GM10266 (cell line): ENCODE measurements around the gene MED25.

Experiments used
- DNase-seq: peaks from one replicate; pipeline ENCODE4 v3.0.0; 2012; ENCODE audit errors: extremely low spot score
- CTCF ChIP-seq: IDR thresholded peaks from 2 replicates; pipeline ENCODE4 v1.5.1; 2012; ENCODE audit warnings: mild to moderate bottlenecking, low read depth; ENCODE audit not compliant: control insufficient read depth, insufficient read depth; ENCODE audit errors: missing control alignments

The MED25 gene

GRCh38 chr19:49843265-49843664 lies 25.2 kb downstream of the MED25 start:
- DNase-seq: no peak
- no peak for TF ChIP-seq CTCF

- no peak for DNase-seq
- TF ChIP-seq CTCF: no peak
Observed at GRCh38 chr19:49844138-49845095, 26.3 kb downstream of the MED25 start.

- DNase-seq: no peak
- TF ChIP-seq CTCF: no peak
Observed at GRCh38 chr19:49845414-49845813, 27.3 kb downstream of the MED25 start.

GRCh38 chr19:49846408-49846807 lies 28.3 kb downstream of the MED25 start:
- TF ChIP-seq CTCF: no peak

GRCh38 chr19:49847731-49848696 lies 29.9 kb downstream of the MED25 start:
- DNase-seq: no peak
- no peak for TF ChIP-seq CTCF

More at GRCh38 chr19:49846408-49846807, 28.3 kb downstream of the MED25 start:
- DNase-seq: no peak

DNA sequence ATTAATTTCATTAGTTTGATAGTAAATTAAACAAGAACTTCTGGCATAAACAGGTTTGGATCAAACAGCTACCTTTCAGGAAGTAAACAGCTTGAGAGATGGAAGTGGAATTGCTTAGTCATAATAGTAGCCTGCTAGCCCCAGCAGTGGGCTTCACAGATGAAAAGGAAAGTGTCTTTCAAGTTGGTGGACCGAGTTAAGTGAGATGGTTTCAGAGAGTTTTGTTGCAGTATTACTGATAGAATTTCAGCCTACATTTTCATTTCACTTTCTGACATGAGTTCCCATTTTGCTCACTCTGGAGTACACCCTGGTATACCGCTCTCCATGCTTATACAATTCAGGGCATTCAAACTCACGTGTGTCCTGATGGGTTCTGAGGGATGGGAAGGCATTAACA lies 30.8 kb downstream of the MED25 start:
- TF ChIP-seq CTCF: no peak
- DNase-seq: no peak
